Measurements from ENCODE around the gene C1QTNF6.
A peak's percentile ranks its signal among the peaks of the same experiment; 100 is the strongest.
"Not testable (repeated sequence)": the region's sequence is repeated elsewhere in the genome, so short reads cannot be mapped to it uniquely, and the experiment has no call there.

C1QTNF6 gene

GRCh38 chr22:37178350-37179125 is 9.5 kb downstream of the C1QTNF6 start:
- DNase-seq: no peak

- DNase-seq: no peak
Observed at GRCh38 chr22:37177755-37178154, 10.3 kb downstream of the C1QTNF6 start.

- no peak for DNase-seq
Observed at GRCh38 chr22:37177221-37177620, 10.8 kb downstream of the C1QTNF6 start.

GRCh38 chr22:37176464-37177061 is 11.5 kb downstream of the C1QTNF6 start:
- DNase-seq: peak in 15 of 51 donors; percentile 7 to 42 (median 20)

- no peak for DNase-seq
Observed at GRCh38 chr22:37175414-37176281, 12.4 kb downstream of the C1QTNF6 start.

GRCh38 chr22:37174964-37175363 is 13.1 kb downstream of the C1QTNF6 start:
- DNase-seq: no peak

GRCh38 chr22:37173709-37174108 is 14.3 kb downstream of the C1QTNF6 start:
- no peak for DNase-seq

- DNase-seq: no peak
Observed at GRCh38 chr22:37172266-37173245, 15.5 kb downstream of the C1QTNF6 start.

GRCh38 chr22:37171662-37172061 is 16.4 kb downstream of the C1QTNF6 start:
- DNase-seq: no peak

- not testable (repeated sequence) for DNase-seq
Observed at GRCh38 chr22:37170689-37171405, 17.2 kb downstream of the C1QTNF6 start.

GRCh38 chr22:37169947-37170688 is 17.9 kb downstream of the C1QTNF6 start:
- DNase-seq: no peak

GRCh38 chr22:37169406-37169805 is 18.6 kb downstream of the C1QTNF6 start:
- DNase-seq: no peak

GRCh38 chr22:37167981-37168647 is 19.9 kb downstream of the C1QTNF6 start:
- no peak for DNase-seq

GRCh38 chr22:37167176-37167980 is 20.7 kb downstream of the C1QTNF6 start:
- DNase-seq: no peak

GRCh38 chr22:37166675-37167066 is 21.4 kb downstream of the C1QTNF6 start:
- DNase-seq: peak in 47 of 51 donors; percentile 11 to 85 (median 58)

GRCh38 chr22:37165940-37166674 is 21.9 kb downstream of the C1QTNF6 start:
- no peak for DNase-seq

- no peak for DNase-seq
Observed at GRCh38 chr22:37165066-37165465, 23.0 kb downstream of the C1QTNF6 start.
